Pancreas (tissue), 10 donors: ENCODE measurements around the gene EBP. TPM values are rescaled to one million over a fixed set of nuclear protein-coding genes. Genes with fewer than 3 reads are reported as not detected.

Source experiments
- ATAC-seq, 4 donors: fragments of 200-7000 bp; cut with Tn5 transposase; one replicate each; pipeline versions ENCODE4 v1.8.0 to v1.9.1; 2020; ENCODE audit warnings: mild to moderate bottlenecking in 4 of 4, moderate library complexity in 4 of 4
- DNase-seq, 6 donors: peaks; one replicate each; pipeline ENCODE4 v3.0.0-alpha.2; 2020
- FAIRE-seq: peaks from 2 replicates; lab custom pipeline; 2012; peaks lifted over from hg19 to GRCh38; lab: Jason Lieb, UNC
- H3K27ac ChIP-seq, 4 donors: fragments of 200-600 bp; sonication (generic); 1 replicate in 3 of 4; 2 replicates in 1 of 4; pipeline versions ENCODE4 v1.5.0 to v1.8.0; 2020
- H3K27me3 ChIP-seq, 4 donors: fragments of 200-600 bp; one replicate each; pipeline ENCODE4 v1.8.0; 2021
- H3K36me3 ChIP-seq, 3 donors: fragments of 200-600 bp; sonication (generic) in 1 of 3; one replicate each; pipeline versions ENCODE4 v1.5.0 to v1.8.0; 2020 to 2021
- H3K4me1 ChIP-seq, 3 donors: fragments of 200-600 bp; one replicate each; pipeline ENCODE4 v1.8.0; 2021
- H3K4me3 ChIP-seq, 4 donors: fragments of 200-600 bp; sonication (generic) in 2 of 4; one replicate each; pipeline versions ENCODE4 v1.5.0 to v1.8.0; 2020 to 2021
- H3K9me3 ChIP-seq, 4 donors: fragments of 200-600 bp; one replicate each; pipeline ENCODE4 v1.8.0; 2021
- CTCF ChIP-seq, 4 donors: fragments of 200-600 bp; sonication (generic) in 3 of 4; IDR thresholded peaks; one replicate each; pipeline versions ENCODE4 v1.5.0 to v1.8.0; 2021; ENCODE audit warnings: antibody characterized with exemption in 4 of 4
- WGBS, 2 donors: extraction: QIAGEN DNeasy Blood & Tissue Kit; methylation state at CpG; one replicate each; pipeline ENCODE4 v1.1.7; 2013; 5-methylcytosine and 5-hydroxymethylcytosine counted together
- intact Hi-C, 3 donors: fragments of 100-400 bp; cut with DNase I; formaldehyde crosslinking; loops; one replicate each; pipeline versions ENCODE4 v1.11.1 to v1.14.2; 2022
- polyA plus RNA-seq, 2 donors: library from polyadenylated mRNA; stranded (reverse); fragments of 200-250 nt; gene quantifications; one replicate each; pipeline ENCODE4 v1.2.3, GENCODE V29; 2013
- total RNA-seq, 6 donors: library from RNA; stranded (reverse); fragmentation: NEBNext Ultra II Directional in 4 of 6; extraction: Animal tissue kit (Norgen Biotek cat#: 25700) in 4 of 6; gene quantifications; one replicate each; pipeline versions ENCODE4 v1.2.1 to v1.2.4, GENCODE V29; 2021 to 2023
- donor health status: healthy with polysubstance abuse.
- donor health status: DM: no; HTN: no; CAD: no; lungs with moderate emphysema.
- donor health status: DM: no; HTN: no; CAD: no.
- donor health status: control.
- donor health status: control.
- donor health status: Bipolar disorder and iron deficiency.
- donor health status: DM: yes; HTN: yes; CAD: no.
- donor health status: DM: no; HTN: no; CAD: no.
- donor health status: DM: no; HTN: no; CAD: no.
- donor health status: DM: yes; HTN: yes; CAD: no.

EBP gene
- total and polyA plus RNA-seq, 8 donors: 13.3 to 43.4 (median 20.8) TPM

GRCh38 chrX:48574270-48575266 lies 53.0 kb downstream of the EBP start, which contains the start of gene RBM3:
Gene RBM3 (plus strand): TSS chrX:48574484. CDS start chrX:48575181, 697 bp downstream.
- WGBS, 2 donors: 0 to 37% methylated on average over 67 to 71 of the region's 71 CpGs

GRCh38 chrX:48575642-48576041 lies 54.0 kb downstream of the EBP start:
- WGBS, 2 donors: 43 to 59% methylated on average over 13 of the region's 13 CpGs
- ATAC-seq (no peak), FAIRE-seq (no peak), DNase-seq (no peak)
- intact Hi-C loops: no loop called here
- Histone ChIP-seq H3K36me3 (peaks cover 0 to 22% (median 10%) of the 10 kb centered on the region in 3 donors), H3K27ac (no peak overlapping the region), H3K27me3 (no peaks in the 10 kb centered on the region), H3K4me1 (peaks cover 0 to 13% (median 0%) of the 10 kb centered on the region in 3 donors), H3K4me3 (peak overlapping the region; percentile 41 to 60 (median 56)), H3K9me3 (no peaks in the 10 kb centered on the region)
- TF ChIP-seq CTCF (IDR thresholded peaks at IDR 0.05): no peak

More at GRCh38 chrX:48574270-48575266, 53.0 kb downstream of the EBP start, which contains the start of gene RBM3:
- no peaks in the 10 kb centered on the region for H3K9me3 ChIP-seq
- H3K36me3 ChIP-seq: peaks cover 0 to 22% (median 10%) of the 10 kb centered on the region in 3 donors
- H3K27ac ChIP-seq: peak within 1 kb of the TSS; percentile 95 to 97 (median 96)
- no peak for FAIRE-seq
- intact Hi-C loops: no loop called here
- TF ChIP-seq CTCF (IDR thresholded peaks at IDR 0.05): peak in 1 of 4 donors; percentile 13
- DNase-seq: peak; percentile 90 to 96 (median 92)
- H3K4me3 ChIP-seq: peak within 1 kb of the TSS; percentile 41 to 60 (median 56)
- ATAC-seq: peak; percentile 95 to 99 (median 98)
- H3K4me1 ChIP-seq: peaks cover 0 to 13% (median 0%) of the 10 kb centered on the region in 3 donors
- H3K27me3 ChIP-seq: no peaks in the 10 kb centered on the region

GRCh38 chrX:48576108-48576507 lies 54.5 kb downstream of the EBP start:
- Histone ChIP-seq H3K36me3 (peaks cover 0 to 22% (median 10%) of the 10 kb centered on the region in 3 donors), H3K9me3 (no peaks in the 10 kb centered on the region), H3K27me3 (no peaks in the 10 kb centered on the region), H3K4me1 (peaks cover 0 to 13% (median 0%) of the 10 kb centered on the region in 3 donors), H3K4me3 (peak overlapping the region in 3 of 4 donors; percentile 52 to 60 (median 59)), H3K27ac (no peak overlapping the region)
- FAIRE-seq (no peak), ATAC-seq (no peak), DNase-seq (no peak)
- WGBS, 2 donors: 29 to 49% methylated on average over 6 of the region's 6 CpGs
- no peak for TF ChIP-seq CTCF (IDR thresholded peaks at IDR 0.05)
- intact Hi-C loops: no loop called here

Other genes starting within 250 kb of the EBP start
- gene SSX3, start 165.1 kb upstream of the EBP start, total RNA-seq: not detected
- gene SSX3, start 165.1 kb upstream of the EBP start, polyA plus RNA-seq: not detected
- gene SSX4, start 138.3 kb upstream of the EBP start, total RNA-seq: not detected
- gene SSX4, start 138.3 kb upstream of the EBP start, polyA plus RNA-seq: not detected
- not detected for gene SSX4B, start 109.8 kb upstream of the EBP start, total RNA-seq
- gene SSX4B, start 109.8 kb upstream of the EBP start, polyA plus RNA-seq: not detected
- 100 to 1,000 TPM in 4 of 6 donors, 10 to 100 TPM in 2; 63.3 to 235 (median 140) TPM for gene SLC38A5, start 51.5 kb upstream of the EBP start, total RNA-seq
- gene SLC38A5, start 51.5 kb upstream of the EBP start, polyA plus RNA-seq: 100 to 1,000 TPM; 250 to 373 TPM
- gene FTSJ1, start 45.6 kb upstream of the EBP start, total RNA-seq: 10 to 100 TPM; 14.8 to 24.0 (median 17.9) TPM
- gene FTSJ1, start 45.6 kb upstream of the EBP start, polyA plus RNA-seq: 10 to 100 TPM; 32.2 to 35.5 TPM
- gene PORCN, start 12.8 kb upstream of the EBP start, total RNA-seq: 1 to 10 TPM; 2.9 to 4.0 (median 3.7) TPM
- gene PORCN, start 12.8 kb upstream of the EBP start, polyA plus RNA-seq: 1 to 10 TPM; 7.5 to 8.5 TPM
- gene TBC1D25, start 17.9 kb downstream of the EBP start, total RNA-seq: 1 to 10 TPM; 4.4 to 9.9 (median 5.5) TPM
- 1 to 10 TPM; 5.0 to 6.9 TPM for gene TBC1D25, start 17.9 kb downstream of the EBP start, polyA plus RNA-seq
- gene RBM3, start 52.7 kb downstream of the EBP start, total RNA-seq: 100 to 1,000 TPM in 3 of 6 donors, 10 to 100 TPM in 3; 42.0 to 314 (median 124) TPM
- gene RBM3, start 52.7 kb downstream of the EBP start, polyA plus RNA-seq: 100 to 1,000 TPM; 141 to 227 TPM
- gene WDR13, start 75.7 kb downstream of the EBP start, total RNA-seq: 100 to 1,000 TPM; 107 to 213 (median 150) TPM
- 100 to 1,000 TPM; 422 to 552 TPM for gene WDR13, start 75.7 kb downstream of the EBP start, polyA plus RNA-seq
- gene WAS, start 162.0 kb downstream of the EBP start, total RNA-seq: 1 to 10 TPM in 3 of 6 donors, under 1 TPM in 3; 0.39 to 7.5 (median 1.9) TPM
- 1 to 10 TPM in 1 of 2 donors, under 1 TPM in 1; 0.92 to 1.1 TPM for gene WAS, start 162.0 kb downstream of the EBP start, polyA plus RNA-seq
- 1 to 10 TPM in 5 of 6 donors, under 1 TPM in 1; 0.88 to 2.6 (median 1.7) TPM for gene SUV39H1, start 174.9 kb downstream of the EBP start, total RNA-seq
- 1 to 10 TPM; 1.9 to 2.8 TPM for gene SUV39H1, start 174.9 kb downstream of the EBP start, polyA plus RNA-seq
- gene GLOD5, start 239.9 kb downstream of the EBP start, total RNA-seq: under 1 TPM in 2 of 6 donors, not detected in 4; 0.37 to 0.72 TPM
- under 1 TPM; 0.57 to 0.99 TPM for gene GLOD5, start 239.9 kb downstream of the EBP start, polyA plus RNA-seq